Keratinocyte (primary cell): Measurements from ENCODE around the gene NMS. TPM values are rescaled to one million over a fixed set of nuclear protein-coding genes. Genes with fewer than 3 reads are reported as not detected.
A peak's percentile ranks its signal among the peaks of the same experiment; 100 is the strongest.

Source experiments
- DNase-seq: peaks from one replicate; pipeline ENCODE4 v3.0.0-alpha.2; 2011; ENCODE audit warnings: low read depth, missing footprints, low spot score
- FAIRE-seq: peaks from 2 replicates; lab custom pipeline; 2011; peaks lifted over from hg19 to GRCh38; lab: Jason Lieb, UNC
- H2AFZ ChIP-seq: 2 replicates; pipeline ENCODE4 v1.6.0; 2012; ENCODE audit warnings: low read length, control low read depth, inconsistent platforms; ENCODE audit not compliant: control insufficient read depth
- H3K27ac ChIP-seq: 2 replicates; pipeline ENCODE4 v1.5.1; 2011; ENCODE audit warnings: low read length; ENCODE audit not compliant: control insufficient read depth, insufficient read depth
- H3K27me3 ChIP-seq: 3 replicates; pipeline ENCODE4 v1.6.0; 2011; ENCODE audit warnings: low read length; ENCODE audit not compliant: control insufficient read depth, insufficient read depth; ENCODE audit errors: extremely low read depth
- H3K36me3 ChIP-seq, 2 experiments: 2 replicates in 1 of 2; 3 replicates in 1 of 2; pipeline ENCODE4 v1.5.1; 2011; ENCODE audit warnings: low read length in 2 of 2, mild to moderate bottlenecking in 1 of 2; ENCODE audit not compliant: control insufficient read depth in 2 of 2, insufficient read depth in 2 of 2; ENCODE audit errors: extremely low read depth in 1 of 2
- H3K4me1 ChIP-seq: 3 replicates; pipeline ENCODE4 v1.5.1; 2011; ENCODE audit warnings: low read length; ENCODE audit not compliant: control insufficient read depth, insufficient read depth; ENCODE audit errors: extremely low read depth
- H3K4me2 ChIP-seq: 3 replicates; pipeline ENCODE4 v1.6.0; 2011; ENCODE audit warnings: low read depth, low read length; ENCODE audit not compliant: control insufficient read depth, insufficient read depth; ENCODE audit errors: extremely low read depth
- H3K4me3 ChIP-seq, 3 experiments: fragments of 200-600 bp in 1 of 3; sonication (generic) in 1 of 3; 2 replicates in 2 of 3; 3 replicates in 1 of 3; pipeline ENCODE4 v1.5.1; 2011 to 2016; ENCODE audit warnings: low read length in 3 of 3, mild to moderate bottlenecking in 3 of 3, control low read depth in 2 of 3, inconsistent platforms in 1 of 3, low read depth in 1 of 3, mixed read lengths in 1 of 3, mixed run types in 1 of 3, moderate library complexity in 1 of 3; ENCODE audit not compliant: control insufficient read depth in 2 of 3, insufficient read depth in 2 of 3; ENCODE audit errors: extremely low read depth in 1 of 3
- H3K79me2 ChIP-seq: 2 replicates; pipeline ENCODE4 v1.6.0; 2012; ENCODE audit warnings: low read length; ENCODE audit not compliant: control insufficient read depth, insufficient read depth
- H3K9ac ChIP-seq: 3 replicates; pipeline ENCODE4 v1.6.0; 2011; ENCODE audit warnings: low read length; ENCODE audit not compliant: control insufficient read depth, insufficient read depth; ENCODE audit errors: extremely low read depth
- H3K9me1 ChIP-seq: 3 replicates; pipeline ENCODE4 v1.6.0; 2011; ENCODE audit warnings: low read length; ENCODE audit not compliant: control insufficient read depth, insufficient read depth; ENCODE audit errors: extremely low read depth
- H3K9me3 ChIP-seq: 2 replicates; pipeline ENCODE4 v1.5.1; 2012; ENCODE audit warnings: low read depth, low read length; ENCODE audit not compliant: control insufficient read depth
- H4K20me1 ChIP-seq: 3 replicates; pipeline ENCODE4 v1.6.0; 2011; ENCODE audit warnings: low read length; ENCODE audit not compliant: control insufficient read depth, insufficient read depth; ENCODE audit errors: extremely low read depth
- EZH2 ChIP-seq: IDR thresholded peaks from one replicate; pipeline ENCODE4 v1.6.1; 2012; ENCODE audit warnings: inconsistent platforms, mild to moderate bottlenecking, low read length, moderate library complexity
- dilution Hi-C: fragments of 300-500 bp; cut with MboI; formaldehyde crosslinking; loops from one replicate; pipeline ENCODE4 v1.7.0; 2020; ENCODE audit warnings: low sequenced_read_pairs; ENCODE audit not compliant: extremely low pct_ligation_motif_present
- polyA plus RNA-seq, 5 experiments: library from polyadenylated mRNA; depleted of rRNA in 3 of 5; stranded (reverse) in 3 of 5; stranded (forward) in 1 of 5; unstranded in 1 of 5; fragments of >200 nt; gene quantifications; 1 replicate in 1 of 5; 2 replicates in 3 of 5; 3 replicates in 1 of 5; pipeline versions ENCODE4 v1.2.1 to v1.2.3, GENCODE V29; 2011 to 2012; ENCODE audit warnings: missing spikeins in 2 of 5, low read depth in 1 of 5, low replicate concordance in 1 of 5
- TF ChIP-seq, protein P1 (sequence below), 3 experiments: IDR thresholded peaks in 1 of 3; conservative IDR thresholded peaks in 1 of 3; optimal IDR thresholded peaks in 1 of 3; 2 replicates in 2 of 3; 3 replicates in 1 of 3; pipeline versions ENCODE3 to v1.5.1; 2011; ENCODE audit warnings: low read length in 3 of 3, mild to moderate bottlenecking in 3 of 3, moderate library complexity in 2 of 3, control low read depth in 1 of 3, inconsistent platforms in 1 of 3; ENCODE audit not compliant: insufficient read depth in 2 of 3; ENCODE audit errors: extremely low read depth in 1 of 3

Gene NMS
- polyA plus RNA-seq, 1 donor (not counting 4 experiments of a cell fraction or from before 2014, with no cell fraction given): not detected

DNA sequence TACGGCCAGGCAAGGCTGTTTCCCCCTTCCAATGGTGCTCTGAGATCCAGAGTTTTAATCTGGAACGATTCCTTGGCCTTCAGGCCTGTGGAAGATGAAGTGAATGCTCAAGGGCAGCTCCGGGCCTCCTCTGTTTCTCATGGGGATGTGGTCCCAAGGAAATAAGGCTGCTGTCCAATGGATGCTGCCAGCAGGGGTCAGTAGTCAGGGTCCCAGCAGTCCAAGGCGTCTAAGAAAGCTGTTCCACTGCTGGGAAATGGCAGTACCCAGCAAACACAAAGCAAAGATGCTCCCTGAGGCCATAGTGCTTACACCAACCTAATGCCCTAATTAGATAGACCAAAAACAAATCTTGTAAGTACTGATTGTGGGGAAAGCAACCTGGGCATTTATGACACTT, 12.5 kb downstream of the NMS start:
- no peaks in the 10 kb centered on the region for H3K79me2 ChIP-seq
- H3K4me3 ChIP-seq: no peak overlapping the region
- DNase-seq (no peak), FAIRE-seq (no peak)
- no peaks in the 10 kb centered on the region for H3K27me3 ChIP-seq
- TF ChIP-seq EZH2: no peak
- TF ChIP-seq, protein P1, sequence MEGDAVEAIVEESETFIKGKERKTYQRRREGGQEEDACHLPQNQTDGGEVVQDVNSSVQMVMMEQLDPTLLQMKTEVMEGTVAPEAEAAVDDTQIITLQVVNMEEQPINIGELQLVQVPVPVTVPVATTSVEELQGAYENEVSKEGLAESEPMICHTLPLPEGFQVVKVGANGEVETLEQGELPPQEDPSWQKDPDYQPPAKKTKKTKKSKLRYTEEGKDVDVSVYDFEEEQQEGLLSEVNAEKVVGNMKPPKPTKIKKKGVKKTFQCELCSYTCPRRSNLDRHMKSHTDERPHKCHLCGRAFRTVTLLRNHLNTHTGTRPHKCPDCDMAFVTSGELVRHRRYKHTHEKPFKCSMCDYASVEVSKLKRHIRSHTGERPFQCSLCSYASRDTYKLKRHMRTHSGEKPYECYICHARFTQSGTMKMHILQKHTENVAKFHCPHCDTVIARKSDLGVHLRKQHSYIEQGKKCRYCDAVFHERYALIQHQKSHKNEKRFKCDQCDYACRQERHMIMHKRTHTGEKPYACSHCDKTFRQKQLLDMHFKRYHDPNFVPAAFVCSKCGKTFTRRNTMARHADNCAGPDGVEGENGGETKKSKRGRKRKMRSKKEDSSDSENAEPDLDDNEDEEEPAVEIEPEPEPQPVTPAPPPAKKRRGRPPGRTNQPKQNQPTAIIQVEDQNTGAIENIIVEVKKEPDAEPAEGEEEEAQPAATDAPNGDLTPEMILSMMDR (optimal IDR thresholded peaks at IDR 0.05 in 1 of 3, IDR thresholded peaks at IDR 0.05 in 1 of 3, conservative IDR thresholded peaks at IDR 0.05 in 1 of 3; ENCODE audit: extremely low read depth in 1 of 3, insufficient read depth in 2 of 3, low read length in 3 of 3): peak in 1 of 3 experiments; percentile 15
- H3K4me2 ChIP-seq: no peak overlapping the region
- H3K27ac ChIP-seq: no peak overlapping the region
- no peaks in the 10 kb centered on the region for H4K20me1 ChIP-seq
- no peaks in the 10 kb centered on the region for H3K9me1 ChIP-seq
- H3K36me3 ChIP-seq: no peaks in the 10 kb centered on the region
- no peak overlapping the region for H2AFZ ChIP-seq
- no peak overlapping the region for H3K9ac ChIP-seq
- no peaks in the 10 kb centered on the region for H3K9me3 ChIP-seq
- dilution Hi-C loops: no loop called here
- no peaks in the 10 kb centered on the region for H3K4me1 ChIP-seq

DNA sequence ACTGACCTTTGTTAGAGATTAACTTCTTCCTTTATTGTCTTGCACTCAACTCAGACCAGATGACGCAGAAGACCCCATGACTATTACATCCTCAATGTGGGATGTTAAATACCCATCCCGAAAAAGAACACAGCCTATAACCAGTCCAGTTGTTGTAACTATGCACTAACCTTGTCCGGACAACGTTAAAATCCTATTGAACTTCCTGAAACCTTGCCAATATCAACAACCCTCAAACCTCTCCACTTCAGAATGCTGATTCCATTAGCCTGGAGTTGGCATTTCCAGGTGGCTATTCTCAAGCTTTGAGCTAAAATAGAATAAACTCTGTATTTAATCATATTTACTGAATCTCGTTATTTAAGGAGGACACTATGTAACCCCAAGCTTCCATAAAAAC, 13.6 kb downstream of the NMS start:
- Histone ChIP-seq H3K9ac (no peak overlapping the region), H3K79me2 (no peaks in the 10 kb centered on the region), H3K9me3 (no peaks in the 10 kb centered on the region), H3K9me1 (no peaks in the 10 kb centered on the region), H3K4me2 (no peak overlapping the region), H2AFZ (no peak overlapping the region), H4K20me1 (no peaks in the 10 kb centered on the region), H3K4me1 (no peaks in the 10 kb centered on the region), H3K27ac (no peak overlapping the region), H3K4me3 (no peak overlapping the region), H3K27me3 (no peaks in the 10 kb centered on the region), H3K36me3 (no peaks in the 10 kb centered on the region)
- DNase-seq (no peak), FAIRE-seq (no peak)
- no peak for TF ChIP-seq EZH2
- TF ChIP-seq, protein P1 (optimal IDR thresholded peaks at IDR 0.05 in 1 of 3, IDR thresholded peaks at IDR 0.05 in 1 of 3, conservative IDR thresholded peaks at IDR 0.05 in 1 of 3; ENCODE audit: extremely low read depth in 1 of 3, insufficient read depth in 2 of 3, low read length in 3 of 3): no peak
- dilution Hi-C loops: no loop called here
